PC-9 (cell line): ENCODE results near the gene DUS3L. TPM values are rescaled to one million over a fixed set of nuclear protein-coding genes. Genes with fewer than 3 reads are reported as not detected.

Experiments used
- BruUV-seq: library from RNA; stranded (reverse); fragments of 400-500 nt; replicated peaks from 2 replicates; lab custom pipeline; 2021; lab: Mats Ljungman, UMichigan
- CTCF ChIA-PET: fragments of 300-600 bp; sonication (Branson Sonifier 250); formaldehyde crosslinking; loops from one replicate; lab custom pipeline; 2022; ENCODE audit warnings: antibody characterized with exemption; lab: Charles Lee
- POLR2A ChIA-PET: fragments of 300-600 bp; sonication (Branson Sonifier 250); formaldehyde crosslinking; loops from one replicate; lab custom pipeline; 2022; ENCODE audit warnings: antibody characterized with exemption; ENCODE audit not compliant: unreplicated experiment; lab: Charles Lee
- DNase-seq, 2 experiments: peaks; one replicate each; pipeline versions ENCODE4 v3.0.0 to v3.0.0-alpha.2; 2015 to 2022; ENCODE audit warnings: mixed read lengths in 1 of 2
- H2AFZ ChIP-seq: fragments of 200-600 bp; sonication (generic); 2 replicates; pipeline ENCODE4 v1.8.1; 2017; ENCODE audit warnings: antibody characterized with exemption
- H3F3A ChIP-seq: fragments of 200-600 bp; sonication (generic); 2 replicates; pipeline ENCODE4 v1.8.1; 2017; ENCODE audit warnings: antibody characterized with exemption, mild to moderate bottlenecking, low read depth; ENCODE audit not compliant: insufficient read depth
- H3K27ac ChIP-seq: fragments of 200-600 bp; sonication (generic); 2 replicates; pipeline ENCODE4 v1.6.1; 2016; ENCODE audit warnings: mixed run types
- H3K27me3 ChIP-seq: fragments of 200-600 bp; sonication (generic); 2 replicates; pipeline ENCODE4 v1.6.1; 2016; ENCODE audit warnings: low read depth, mixed run types; ENCODE audit not compliant: insufficient read depth
- H3K36me3 ChIP-seq: fragments of 200-600 bp; sonication (generic); 2 replicates; pipeline ENCODE4 v1.6.1; 2016; ENCODE audit warnings: low read depth, mixed run types
- H3K4me1 ChIP-seq: fragments of 200-600 bp; sonication (generic); replicated peaks from 2 replicates; pipeline ENCODE4 v1.6.1; 2016; ENCODE audit warnings: mixed run types; ENCODE audit not compliant: insufficient read depth
- H3K4me2 ChIP-seq: fragments of 200-600 bp; sonication (generic); 2 replicates; pipeline ENCODE4 v1.6.1; 2017; ENCODE audit warnings: mixed run types
- H3K4me3 ChIP-seq: fragments of 200-600 bp; sonication (generic); 2 replicates; pipeline ENCODE4 v1.6.1; 2016; ENCODE audit warnings: mixed run types
- H3K79me2 ChIP-seq: fragments of 200-600 bp; sonication (generic); 2 replicates; pipeline ENCODE4 v1.6.1; 2017; ENCODE audit warnings: low read depth, mixed run types
- H3K9me2 ChIP-seq: fragments of 200-600 bp; sonication (generic); 2 replicates; pipeline ENCODE4 v1.8.1; 2017; ENCODE audit warnings: mild to moderate bottlenecking; ENCODE audit not compliant: insufficient read depth
- H3K9me3 ChIP-seq: fragments of 200-600 bp; sonication (generic); 2 replicates; pipeline ENCODE4 v1.8.1; 2016; ENCODE audit warnings: low read depth; ENCODE audit not compliant: insufficient read depth
- H4K20me1 ChIP-seq: fragments of 200-600 bp; sonication (generic); 2 replicates; pipeline ENCODE4 v1.8.1; 2017; ENCODE audit not compliant: insufficient read depth
- CTCF ChIP-seq: fragments of 200-600 bp; sonication (generic); conservative IDR thresholded peaks from 2 replicates; pipeline ENCODE4 v1.6.1; 2017; ENCODE audit warnings: mixed run types, antibody characterized with exemption, mild to moderate bottlenecking, moderate library complexity
- EZH2 ChIP-seq: fragments of 200-600 bp; sonication (generic); IDR thresholded peaks from 2 replicates; pipeline ENCODE4 v1.8.0; 2017; ENCODE audit warnings: antibody characterized with exemption, low read depth
- intact Hi-C: fragments of 100-400 bp; cut with micrococcal nuclease; formaldehyde crosslinking; loops from one replicate; pipeline ENCODE4 v1.10.0; 2022; ENCODE audit not compliant: unreplicated experiment
- total RNA-seq: library from RNA; stranded (reverse); gene quantifications from 2 replicates; pipeline ENCODE4 v1.2.3, GENCODE V29; 2021

DUS3L gene
- total RNA-seq, 1 experiment from 2014 or later, result 27.1 TPM

GRCh38 chr19:5827342-5827890 is 36.5 kb upstream of the DUS3L start:
- no peaks in the 10 kb centered on the region for H3K9me2 ChIP-seq
- H3K4me1 ChIP-seq, result 0 out of 2 replicates have a peak, but pooled peaks cover 9% of the 10 kb centered on the region
- POLR2A ChIA-PET, result interaction anchor here (0.5 to 0.8 kb wide), 7 partner anchors 77 to 1602 kb away, joined by 3 to 18 read pairs (median 5); partner anchors contain the start of gene CAPS
- no peak overlapping the region for H2AFZ ChIP-seq
- intact Hi-C loops, result no loop called here
- H3F3A ChIP-seq, result peaks cover 17% of the 10 kb centered on the region; the same call in 1 of the 2 replicates
- no peak for TF ChIP-seq EZH2
- H3K4me3 ChIP-seq, result peak overlapping the region; percentile 85; the same call in 1 of the 2 replicates
- CTCF ChIA-PET, result interaction anchor here (1.1 kb wide), 1 partner anchor 24 kb away, joined by 4 read pairs; no protein-coding TSS in a partner anchor
- H3K9me3 ChIP-seq, result no peaks in the 10 kb centered on the region
- H3K36me3 ChIP-seq, result no peaks in the 10 kb centered on the region
- H3K27me3 ChIP-seq, result no peaks in the 10 kb centered on the region
- H4K20me1 ChIP-seq, result no peaks in the 10 kb centered on the region
- H3K27ac ChIP-seq, result no peak overlapping the region; the same call in 1 of the 2 replicates
- DNase-seq, result no peak
- no peaks in the 10 kb centered on the region for H3K79me2 ChIP-seq
- no TSS peak for BruUV-seq
- H3K4me2 ChIP-seq, result peak overlapping the region; percentile 46

DNA sequence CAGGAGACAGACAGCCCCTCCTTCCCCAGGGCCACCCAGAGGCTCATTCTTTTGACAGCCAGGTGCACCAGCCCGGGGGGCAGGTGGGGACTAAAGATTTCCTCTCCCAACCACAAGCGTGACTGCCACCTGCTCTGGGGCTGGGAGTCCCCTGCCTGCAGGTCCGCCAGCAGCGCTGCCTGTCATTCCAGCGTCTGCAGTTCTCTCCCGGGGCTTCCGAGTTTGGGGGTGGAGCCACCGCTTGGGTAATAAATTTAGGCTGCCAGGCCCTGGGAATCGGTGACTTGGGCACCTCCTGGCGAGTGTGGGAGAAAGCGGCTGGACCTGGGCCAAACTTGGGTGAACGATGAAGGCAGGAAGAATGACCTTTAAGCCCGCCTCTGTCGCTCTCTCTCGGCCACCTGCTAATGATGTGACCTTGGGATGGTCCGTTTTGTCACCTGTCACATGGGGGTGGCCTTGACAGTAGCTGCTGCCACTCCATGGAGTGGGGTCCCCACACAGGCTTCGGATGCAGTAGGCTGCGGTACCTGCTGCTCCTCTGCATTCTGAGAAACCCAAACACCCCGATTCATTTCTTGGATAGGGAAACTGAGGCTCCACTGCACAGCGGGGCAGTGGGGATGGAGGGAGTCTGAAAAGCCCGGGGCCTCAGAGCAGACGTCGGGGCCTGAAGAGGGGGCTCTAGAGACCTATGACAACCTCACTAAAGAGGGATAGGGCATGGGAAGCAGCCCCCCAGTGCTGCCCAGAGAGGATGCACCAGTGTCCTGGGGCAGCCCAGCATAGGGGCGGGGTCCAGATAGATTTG is 35.8 kb upstream of the DUS3L start:
- Histone ChIP-seq H3K4me1 (0 out of 2 replicates have a peak, but pooled peaks cover 9% of the 10 kb centered on the region), H3K9me3 (no peaks in the 10 kb centered on the region), H4K20me1 (no peaks in the 10 kb centered on the region), H3K79me2 (no peaks in the 10 kb centered on the region), H3K4me2 (peak overlapping the region; percentile 46), H3K4me3 (peak overlapping the region; percentile 85; the same call in 1 of the 2 replicates), H3F3A (peaks cover 17% of the 10 kb centered on the region; the same call in 1 of the 2 replicates), H3K27ac (no peak overlapping the region), H3K9me2 (no peaks in the 10 kb centered on the region), H2AFZ (no peak overlapping the region), H3K27me3 (no peaks in the 10 kb centered on the region), H3K36me3 (no peaks in the 10 kb centered on the region)
- no peak for TF ChIP-seq EZH2
- no peak; the same call in 1 of the 2 replicates for TF ChIP-seq CTCF
- peak; percentile 56 to 84 for DNase-seq
- CTCF ChIA-PET, result no interaction called here
- intact Hi-C loops, result no loop called here
- POLR2A ChIA-PET, result interaction anchor here (0.6 to 0.7 kb wide), 2 partner anchors 18 to 1673 kb away, joined by 3 to 4 read pairs; partner anchors contain the start of gene CREB3L3
- TSS peak; percentile 59 for BruUV-seq

GRCh38 chr19:5825178-5825577 is 34.2 kb upstream of the DUS3L start:
- Histone ChIP-seq H3K79me2 (no peaks in the 10 kb centered on the region), H2AFZ (no peak overlapping the region), H3F3A (peaks cover 12% of the 10 kb centered on the region; the same call in 1 of the 2 replicates), H3K9me2 (no peaks in the 10 kb centered on the region), H3K36me3 (no peaks in the 10 kb centered on the region), H3K4me2 (no peak overlapping the region), H3K4me3 (no peak overlapping the region), H4K20me1 (no peaks in the 10 kb centered on the region), H3K27me3 (no peaks in the 10 kb centered on the region), H3K27ac (no peak overlapping the region), H3K9me3 (no peaks in the 10 kb centered on the region), H3K4me1 (0 out of 2 replicates have a peak, but pooled peaks cover 9% of the 10 kb centered on the region)
- TF ChIP-seq EZH2 (no peak), CTCF (no peak)
- no peak for DNase-seq
- BruUV-seq, result no TSS peak
- intact Hi-C loops, result no loop called here
- CTCF ChIA-PET, result no interaction called here
- POLR2A ChIA-PET, result no interaction called here
